Sigmoid colon (tissue), 4 donors: Measurements from ENCODE around the gene GREB1.

Source experiments
- CTCF ChIP-seq, 4 experiments: fragments of 450-650 bp in 3 of 4; fragments of 200-600 bp in 1 of 4; IDR thresholded peaks; one replicate each; pipeline ENCODE4 v1.5.1; 2016 to 2019; ENCODE audit warnings: antibody characterized with exemption in 4 of 4, mild to moderate bottlenecking in 3 of 4, moderate library complexity in 2 of 4
- EP300 ChIP-seq, 4 donors: sonication (generic); formaldehyde crosslinking; IDR thresholded peaks; one replicate each; pipeline ENCODE4 v1.6.1; 2017; ENCODE audit warnings: antibody characterized with exemption in 4 of 4
- POLR2A ChIP-seq, 2 donors: fragments of 450-650 bp; IDR thresholded peaks; one replicate each; pipeline ENCODE4 v1.6.1; 2016; ENCODE audit warnings: antibody characterized with exemption in 2 of 2, mild to moderate bottlenecking in 2 of 2, moderate library complexity in 2 of 2

- TF ChIP-seq CTCF (IDR thresholded peaks at IDR 0.05), result no peak
- TF ChIP-seq EP300 (IDR thresholded peaks at IDR 0.05), result no peak
- TF ChIP-seq POLR2A (IDR thresholded peaks at IDR 0.05), result no peak
Observed at GRCh38 chr2:11667194-11667593, 133.3 kb downstream of the GREB1 start.
